Fibroblast of villous mesenchyme (primary cell): ENCODE data around the gene TSKS. TPM values are rescaled to one million over a fixed set of nuclear protein-coding genes. Genes with fewer than 3 reads are reported as not detected.
A peak's percentile ranks its signal among the peaks of the same experiment; 100 is the strongest.

ENCODE experiments used
- DNase-seq: peaks from one replicate; pipeline ENCODE4 v3.0.0-alpha.2; 2010; ENCODE audit warnings: low read depth
- H3K4me3 ChIP-seq: 2 replicates; pipeline ENCODE4 v1.5.1; 2011; ENCODE audit warnings: low read depth, mild to moderate bottlenecking, low read length
- total RNA-seq: library from RNA; depleted of rRNA; stranded (reverse); fragments of >200 nt; gene quantifications from 2 replicates; pipeline ENCODE4 v1.2.3, GENCODE V29; 2012
- TF ChIP-seq, protein P1 (sequence below): IDR thresholded peaks from 2 replicates; pipeline ENCODE4 v1.5.1; 2012; ENCODE audit warnings: low read depth, mild to moderate bottlenecking, low read length; ENCODE audit not compliant: insufficient read depth

TSKS gene
- total RNA-seq: 0.43 TPM in 1 of 2 replicates, not detected in the other

DNA sequence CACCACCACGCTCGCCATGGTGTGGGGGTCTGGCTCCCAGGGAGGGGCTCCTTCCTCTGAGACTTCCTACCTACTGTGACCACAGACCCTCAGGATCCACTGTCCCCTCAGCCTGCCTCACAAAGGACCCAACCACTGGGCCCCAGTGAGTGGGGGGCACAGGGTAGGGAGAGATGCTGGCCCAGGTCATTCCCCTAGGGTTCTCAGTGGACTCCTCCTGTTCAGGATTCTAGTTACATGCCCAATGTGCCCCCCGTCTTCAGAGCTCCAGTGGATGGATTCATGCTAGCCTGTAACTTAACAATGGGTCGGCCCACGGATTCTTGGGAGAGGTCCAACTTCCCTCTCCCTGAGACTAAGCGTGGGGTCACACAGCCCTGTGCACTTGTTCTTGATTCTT lies at the start of gene TSKS:
Gene TSKS (minus strand): TSS at position 77 of the 400 bp plus-strand sequence. CDS start 59 bp downstream, at position 18.
- TF ChIP-seq, protein P1, sequence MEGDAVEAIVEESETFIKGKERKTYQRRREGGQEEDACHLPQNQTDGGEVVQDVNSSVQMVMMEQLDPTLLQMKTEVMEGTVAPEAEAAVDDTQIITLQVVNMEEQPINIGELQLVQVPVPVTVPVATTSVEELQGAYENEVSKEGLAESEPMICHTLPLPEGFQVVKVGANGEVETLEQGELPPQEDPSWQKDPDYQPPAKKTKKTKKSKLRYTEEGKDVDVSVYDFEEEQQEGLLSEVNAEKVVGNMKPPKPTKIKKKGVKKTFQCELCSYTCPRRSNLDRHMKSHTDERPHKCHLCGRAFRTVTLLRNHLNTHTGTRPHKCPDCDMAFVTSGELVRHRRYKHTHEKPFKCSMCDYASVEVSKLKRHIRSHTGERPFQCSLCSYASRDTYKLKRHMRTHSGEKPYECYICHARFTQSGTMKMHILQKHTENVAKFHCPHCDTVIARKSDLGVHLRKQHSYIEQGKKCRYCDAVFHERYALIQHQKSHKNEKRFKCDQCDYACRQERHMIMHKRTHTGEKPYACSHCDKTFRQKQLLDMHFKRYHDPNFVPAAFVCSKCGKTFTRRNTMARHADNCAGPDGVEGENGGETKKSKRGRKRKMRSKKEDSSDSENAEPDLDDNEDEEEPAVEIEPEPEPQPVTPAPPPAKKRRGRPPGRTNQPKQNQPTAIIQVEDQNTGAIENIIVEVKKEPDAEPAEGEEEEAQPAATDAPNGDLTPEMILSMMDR: no peak
- H3K4me3 ChIP-seq: no peak within 1 kb of the TSS
- no peak for DNase-seq

DNA sequence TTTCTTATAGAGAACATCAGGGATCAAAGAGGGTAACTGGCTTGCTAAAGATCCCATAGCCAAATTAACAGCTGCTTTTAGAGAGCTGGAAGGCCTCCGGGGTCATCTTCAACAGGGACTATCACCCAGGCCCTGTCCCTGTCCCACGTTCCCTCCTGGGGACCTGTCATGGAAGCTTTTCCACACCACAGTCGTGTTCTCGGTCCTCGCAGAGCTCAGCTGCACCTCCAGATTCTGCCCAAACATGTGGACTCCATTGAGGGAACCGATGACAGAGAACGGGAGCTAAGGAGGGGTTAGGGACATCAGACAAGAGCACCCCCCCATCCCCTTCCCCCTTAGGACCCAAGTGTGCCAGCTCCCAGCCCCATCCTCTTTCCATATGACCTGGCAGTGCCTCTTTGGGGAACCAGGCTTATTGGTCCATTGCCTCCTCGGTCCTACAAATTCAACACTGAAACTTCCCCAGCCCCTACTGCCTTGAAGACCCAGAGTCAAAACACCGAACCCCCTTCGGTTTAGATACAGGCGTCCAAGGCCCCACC lies 49.4 kb upstream of the TSKS start:
- TF ChIP-seq, protein P1: no peak
- DNase-seq: no peak
- H3K4me3 ChIP-seq: peak overlapping the region; percentile 98

DNA sequence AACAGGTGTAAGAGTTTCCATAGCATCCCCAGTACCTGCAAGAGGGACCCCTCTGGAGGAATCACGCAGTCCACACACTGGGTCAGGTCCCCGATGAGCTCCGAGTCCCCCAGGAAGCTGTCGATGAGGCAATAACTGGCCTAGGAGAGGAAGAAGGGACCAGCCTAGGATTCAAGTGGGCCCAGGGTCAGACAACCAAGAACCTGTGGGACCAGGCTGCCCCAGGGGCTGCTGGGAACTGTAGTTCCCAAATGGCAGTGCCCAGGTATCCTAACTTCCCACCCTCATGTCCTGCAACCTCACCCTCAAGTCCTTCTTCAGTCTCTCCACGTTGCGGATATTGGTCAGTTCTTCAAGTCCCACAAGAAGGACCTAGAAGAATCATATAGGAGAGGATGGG lies 48.2 kb upstream of the TSKS start:
- no peak overlapping the region for H3K4me3 ChIP-seq
- no peak for DNase-seq

DNA sequence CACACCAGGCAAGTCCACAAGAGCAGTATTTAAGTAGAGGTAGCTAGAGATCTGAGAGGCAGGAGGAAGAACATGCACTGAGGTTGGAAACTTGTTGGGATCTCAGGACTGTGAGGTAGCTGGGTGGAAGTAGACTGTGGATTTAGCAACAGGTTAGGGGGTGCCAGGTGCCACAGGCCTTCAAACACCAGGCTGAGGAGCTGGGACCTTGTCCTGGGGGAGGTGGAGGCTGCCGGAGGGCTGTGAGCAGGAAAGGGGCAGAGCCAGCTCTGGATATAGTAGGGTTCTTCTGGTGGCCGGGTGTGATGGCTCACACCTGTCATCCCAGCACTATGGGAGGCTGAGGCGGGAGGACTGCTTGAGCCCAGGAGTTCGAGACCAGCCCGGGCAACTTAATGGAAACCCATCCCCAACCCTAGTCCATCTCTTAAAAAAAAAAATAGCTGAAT lies 46.9 kb upstream of the TSKS start:
- peak overlapping the region; percentile 76 for H3K4me3 ChIP-seq
- TF ChIP-seq, protein P1: no peak
- DNase-seq: no peak

More for the DNA sequence above, 48.2 kb upstream of the TSKS start:
- TF ChIP-seq, protein P1: no peak

DNA sequence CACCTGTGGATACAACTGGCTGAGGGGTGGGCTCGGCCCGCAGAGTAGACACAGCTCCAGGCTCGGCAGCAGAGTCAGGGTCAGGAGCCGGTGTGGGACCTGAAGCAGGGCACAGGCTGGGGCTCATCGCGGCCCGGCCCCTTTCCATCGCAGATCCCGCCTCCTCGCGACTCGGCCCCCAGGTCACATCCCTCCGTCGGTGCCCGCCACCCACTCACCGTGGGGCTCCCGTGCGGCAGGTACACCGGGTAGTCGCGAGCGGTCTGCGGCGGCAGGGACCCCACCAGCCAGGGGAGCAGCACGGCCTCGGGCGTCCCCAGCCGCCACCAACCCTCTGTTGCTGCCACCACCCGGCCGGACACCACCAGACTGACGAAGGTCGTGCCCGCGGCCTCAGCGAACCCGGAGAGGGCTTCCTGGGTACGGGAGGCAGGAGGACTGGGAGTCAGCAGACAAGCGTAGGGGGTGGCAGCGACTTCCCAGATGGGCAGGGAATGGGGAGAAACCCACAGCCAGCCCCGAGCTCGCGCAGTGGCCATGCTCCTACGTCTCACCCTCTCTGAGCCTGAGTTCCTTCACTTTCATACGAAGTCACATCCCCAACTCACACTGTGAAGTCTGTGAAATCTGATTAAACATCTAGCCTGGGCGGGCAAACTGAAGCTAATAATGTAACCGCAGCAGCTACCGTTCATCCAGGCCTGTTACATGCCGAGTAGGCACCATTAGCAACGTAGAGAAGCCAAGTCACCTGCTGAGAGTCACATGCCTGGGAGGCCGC lies 46.2 kb upstream of the TSKS start:
- DNase-seq: no peak
- peak overlapping the region; percentile 76 for H3K4me3 ChIP-seq
- TF ChIP-seq, protein P1: no peak

- TF ChIP-seq, protein P1: no peak
- H3K4me3 ChIP-seq: peak overlapping the region; percentile 76
- peak; percentile 90 for DNase-seq
These were observed 45.6 kb upstream of the TSKS start for GRCh38 chr19:49808711-49809159.
